A673 (cell line): ENCODE data around the gene CRB1.

Experiments used
- CTCF ChIP-seq: fragments of 300-800, 200-600 bp; sonication (generic); conservative IDR thresholded peaks from 2 replicates; pipeline ENCODE4 v1.5.1; 2017; ENCODE audit warnings: low read depth, mild to moderate bottlenecking, antibody characterized with exemption, low read length, moderate library complexity, mixed read lengths
- EZH2 ChIP-seq: fragments of 200-600 bp; sonication (generic); IDR thresholded peaks from 2 replicates; pipeline ENCODE4 v1.6.1; 2017; ENCODE audit warnings: borderline replicate concordance, low read depth, mild to moderate bottlenecking, mixed read lengths, antibody characterized with exemption, low read length; ENCODE audit not compliant: poor library complexity, severe bottlenecking

DNA sequence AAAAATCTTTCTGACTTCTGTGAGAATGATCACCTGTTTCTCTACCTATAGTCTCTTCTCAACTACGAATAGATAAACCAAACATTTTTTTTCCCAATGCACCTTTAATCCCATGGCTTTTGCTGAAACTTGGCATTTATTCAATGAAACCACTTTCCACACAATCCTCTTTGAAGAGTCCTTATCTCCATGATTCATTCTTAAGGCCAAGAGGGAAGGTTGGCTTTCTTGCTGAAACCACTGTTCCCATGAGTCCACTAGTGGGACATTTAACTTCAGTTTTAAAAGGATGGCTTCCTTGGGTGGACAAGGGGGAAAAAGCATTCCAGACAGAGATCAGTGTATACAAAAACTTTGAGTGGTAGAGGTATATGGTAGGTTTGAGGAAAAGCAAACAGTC lies 73.6 kb downstream of the CRB1 start:
- TF ChIP-seq EZH2 (no peak), CTCF (no peak)
